ENCODE measurements around the gene CARD14.

DNA sequence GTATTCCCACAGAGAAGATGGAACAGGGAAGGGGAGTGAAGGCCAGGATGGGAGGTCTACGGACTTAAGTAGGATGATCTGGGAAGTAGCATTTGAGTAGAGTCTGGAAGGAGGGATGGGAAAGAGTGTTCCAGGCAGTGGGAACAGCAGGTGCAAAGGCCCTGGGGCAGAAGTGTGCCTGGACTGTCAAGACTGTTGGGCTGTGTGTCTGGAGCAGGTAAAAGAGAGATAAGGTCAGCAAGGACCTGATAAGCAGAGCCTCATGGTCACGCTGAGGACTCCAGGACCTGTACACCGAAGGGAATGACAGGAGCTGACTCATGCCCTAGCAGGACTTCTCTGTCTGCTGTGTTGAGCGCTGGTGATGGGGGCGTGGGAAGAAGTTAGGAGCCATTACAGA, 723 bp upstream of the CARD14 start:
- TF ChIP-seq, protein P1, sequence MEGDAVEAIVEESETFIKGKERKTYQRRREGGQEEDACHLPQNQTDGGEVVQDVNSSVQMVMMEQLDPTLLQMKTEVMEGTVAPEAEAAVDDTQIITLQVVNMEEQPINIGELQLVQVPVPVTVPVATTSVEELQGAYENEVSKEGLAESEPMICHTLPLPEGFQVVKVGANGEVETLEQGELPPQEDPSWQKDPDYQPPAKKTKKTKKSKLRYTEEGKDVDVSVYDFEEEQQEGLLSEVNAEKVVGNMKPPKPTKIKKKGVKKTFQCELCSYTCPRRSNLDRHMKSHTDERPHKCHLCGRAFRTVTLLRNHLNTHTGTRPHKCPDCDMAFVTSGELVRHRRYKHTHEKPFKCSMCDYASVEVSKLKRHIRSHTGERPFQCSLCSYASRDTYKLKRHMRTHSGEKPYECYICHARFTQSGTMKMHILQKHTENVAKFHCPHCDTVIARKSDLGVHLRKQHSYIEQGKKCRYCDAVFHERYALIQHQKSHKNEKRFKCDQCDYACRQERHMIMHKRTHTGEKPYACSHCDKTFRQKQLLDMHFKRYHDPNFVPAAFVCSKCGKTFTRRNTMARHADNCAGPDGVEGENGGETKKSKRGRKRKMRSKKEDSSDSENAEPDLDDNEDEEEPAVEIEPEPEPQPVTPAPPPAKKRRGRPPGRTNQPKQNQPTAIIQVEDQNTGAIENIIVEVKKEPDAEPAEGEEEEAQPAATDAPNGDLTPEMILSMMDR (IDR thresholded peaks at IDR 0.05): no peak
- no peak for TF ChIP-seq POLR2A (IDR thresholded peaks at IDR 0.05)
